LoVo (cell line): ENCODE data around the gene CAST.

Experiments
- DNase-seq: peaks from one replicate; pipeline ENCODE4 v3.0.0-alpha.2; 2016; ENCODE audit warnings: low spot score

CAST gene

GRCh38 chr5:96747720-96748119, 85.5 kb downstream of the CAST start:
- DNase-seq: no peak

GRCh38 chr5:96750110-96750822, 88.1 kb downstream of the CAST start:
- no peak for DNase-seq

- DNase-seq: no peak
Observed at GRCh38 chr5:96751203-96752169, 89.3 kb downstream of the CAST start.

GRCh38 chr5:96752341-96753016, 90.3 kb downstream of the CAST start:
- peak; percentile 69 for DNase-seq

- DNase-seq: no peak
Observed at GRCh38 chr5:96753017-96753397, 90.8 kb downstream of the CAST start.

GRCh38 chr5:96753848-96754247, 91.7 kb downstream of the CAST start:
- DNase-seq: no peak

GRCh38 chr5:96755851-96756250, 93.7 kb downstream of the CAST start:
- no peak for DNase-seq

- no peak for DNase-seq
Observed at GRCh38 chr5:96756985-96757384, 94.8 kb downstream of the CAST start.

- DNase-seq: no peak
Observed at GRCh38 chr5:96758621-96759020, 96.4 kb downstream of the CAST start.

GRCh38 chr5:96761618-96762017, 99.4 kb downstream of the CAST start:
- no peak for DNase-seq

- no peak for DNase-seq
Observed at GRCh38 chr5:96763026-96763425, 100.8 kb downstream of the CAST start.

- DNase-seq: no peak
Observed at GRCh38 chr5:96765043-96765442, 102.9 kb downstream of the CAST start.

- no peak for DNase-seq
Observed at GRCh38 chr5:96768708-96769251, 106.6 kb downstream of the CAST start.

- DNase-seq: no peak
Observed at GRCh38 chr5:96771395-96771794, 109.2 kb downstream of the CAST start.

- no peak for DNase-seq
Observed at GRCh38 chr5:96772111-96772510, 109.9 kb downstream of the CAST start.

GRCh38 chr5:96772542-96772941, 110.4 kb downstream of the CAST start:
- DNase-seq: no peak

- DNase-seq: no peak
Observed at GRCh38 chr5:96775050-96775449, 112.9 kb downstream of the CAST start.

GRCh38 chr5:96775689-96776088, 113.5 kb downstream of the CAST start:
- no peak for DNase-seq

GRCh38 chr5:96776621-96777020, 114.4 kb downstream of the CAST start:
- no peak for DNase-seq

- no peak for DNase-seq
Observed at GRCh38 chr5:96778409-96778808, 116.2 kb downstream of the CAST start.

GRCh38 chr5:96780626-96781025, 118.5 kb downstream of the CAST start:
- DNase-seq: peak; percentile 7
